ENCODE results near the gene XYLT1. TPM values are rescaled to one million over a fixed set of nuclear protein-coding genes. Genes with fewer than 3 reads are reported as not detected.
A peak's percentile ranks its signal among the peaks of the same experiment; 100 is the strongest.

The XYLT1 gene
- total RNA-seq, 3 donors from 2014 or later: 1.9 to 3.1 (median 2.3) TPM

GRCh38 chr16:17368446-17368845 is 102.3 kb downstream of the XYLT1 start:
- no peaks in the 10 kb centered on the region for H3K27me3 Mint-ChIP-seq (ENCODE audit: low read depth)
- peak overlapping the region; percentile 89 for H3K4me3 Mint-ChIP-seq
- ATAC-seq (no peak), DNase-seq (no peak)
- H3K9me3 Mint-ChIP-seq: no peaks in the 10 kb centered on the region
- no peaks in the 10 kb centered on the region for H3K36me3 Mint-ChIP-seq (ENCODE audit: insufficient read depth)
- H3K4me1 Mint-ChIP-seq (ENCODE audit: low read depth): peaks cover 94% of the 10 kb centered on the region

DNA sequence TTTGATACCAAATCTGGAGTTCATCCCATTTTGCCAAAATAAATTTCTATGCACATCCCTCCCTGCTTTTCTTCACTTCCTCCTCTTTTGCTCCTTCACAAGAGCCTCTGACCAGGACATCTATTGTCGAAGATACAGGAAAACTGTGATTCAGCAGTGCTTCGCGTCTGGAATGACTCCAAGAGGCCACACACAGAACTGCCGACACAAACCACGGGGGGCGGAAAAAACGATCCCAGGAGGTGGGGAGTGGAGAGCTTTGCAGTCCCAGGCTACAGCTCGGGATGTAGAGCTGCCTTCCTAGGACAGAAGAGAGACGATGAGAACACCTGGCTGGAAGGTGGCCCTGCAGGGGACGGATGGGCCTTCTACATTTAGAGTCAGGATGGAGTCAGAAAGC is 102.8 kb downstream of the XYLT1 start:
- Mint-ChIP-seq H3K4me3 (peak overlapping the region; percentile 20), H3K27me3 (ENCODE audit: low read depth) (no peaks in the 10 kb centered on the region), H3K4me1 (ENCODE audit: low read depth) (peaks cover 98% of the 10 kb centered on the region), H3K36me3 (ENCODE audit: insufficient read depth) (no peaks in the 10 kb centered on the region), H3K9me3 (no peaks in the 10 kb centered on the region)
- ATAC-seq: no peak
- no peak for DNase-seq

- no peak overlapping the region for H3K4me3 Mint-ChIP-seq
- H3K27me3 Mint-ChIP-seq (ENCODE audit: low read depth): no peaks in the 10 kb centered on the region
- no peaks in the 10 kb centered on the region for H3K9me3 Mint-ChIP-seq
- H3K4me1 Mint-ChIP-seq (ENCODE audit: low read depth): peaks cover 98% of the 10 kb centered on the region
- ATAC-seq (no peak), DNase-seq (no peak)
- no peaks in the 10 kb centered on the region for H3K36me3 Mint-ChIP-seq (ENCODE audit: insufficient read depth)
Observed at GRCh38 chr16:17367036-17367435, 103.7 kb downstream of the XYLT1 start.

- no peak overlapping the region for H3K4me3 Mint-ChIP-seq
- no peaks in the 10 kb centered on the region for H3K36me3 Mint-ChIP-seq (ENCODE audit: insufficient read depth)
- no peaks in the 10 kb centered on the region for H3K27me3 Mint-ChIP-seq (ENCODE audit: low read depth)
- no peak for DNase-seq
- ATAC-seq: no peak
- H3K9me3 Mint-ChIP-seq: no peaks in the 10 kb centered on the region
- H3K4me1 Mint-ChIP-seq (ENCODE audit: low read depth): peaks cover 98% of the 10 kb centered on the region
Observed at GRCh38 chr16:17366299-17366961, 104.3 kb downstream of the XYLT1 start.

DNA sequence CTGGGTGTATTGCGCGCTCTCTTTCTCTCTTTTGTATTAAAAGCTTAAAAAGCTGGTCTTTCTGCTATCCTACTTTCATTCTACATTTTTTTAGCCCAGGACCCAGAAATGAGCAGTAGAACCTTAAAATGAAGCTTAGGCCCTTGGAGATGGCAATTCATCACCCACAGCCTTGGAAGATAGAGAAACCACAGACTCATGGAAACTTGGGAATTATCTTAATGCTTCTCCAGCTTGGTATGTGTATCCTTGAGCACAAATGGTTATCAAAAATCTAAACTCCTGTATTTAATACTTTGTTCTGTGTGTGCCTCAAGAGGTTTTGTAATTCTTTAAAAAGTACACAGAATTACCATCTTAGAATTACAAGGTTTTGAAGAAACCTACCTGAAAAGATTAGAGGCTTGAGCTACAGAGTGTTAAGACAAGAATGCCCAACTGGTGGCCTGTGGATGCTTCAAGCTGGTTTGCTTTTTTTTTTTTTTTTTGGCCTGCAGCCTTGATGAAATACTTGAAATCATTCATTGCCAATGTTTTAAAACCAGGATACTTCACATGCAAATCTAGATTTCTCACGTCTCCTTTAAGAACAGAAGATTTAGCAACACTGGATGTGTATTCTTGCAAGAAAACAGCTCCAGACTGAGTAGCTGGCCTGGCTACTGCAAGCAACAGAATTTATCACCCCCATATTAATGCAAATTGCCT is 105.0 kb downstream of the XYLT1 start:
- H3K9me3 Mint-ChIP-seq: no peaks in the 10 kb centered on the region
- no peaks in the 10 kb centered on the region for H3K27me3 Mint-ChIP-seq (ENCODE audit: low read depth)
- no peaks in the 10 kb centered on the region for H3K36me3 Mint-ChIP-seq (ENCODE audit: insufficient read depth)
- DNase-seq (no peak), ATAC-seq (no peak)
- peaks cover 98% of the 10 kb centered on the region for H3K4me1 Mint-ChIP-seq (ENCODE audit: low read depth)
- H3K4me3 Mint-ChIP-seq: no peak overlapping the region

DNA sequence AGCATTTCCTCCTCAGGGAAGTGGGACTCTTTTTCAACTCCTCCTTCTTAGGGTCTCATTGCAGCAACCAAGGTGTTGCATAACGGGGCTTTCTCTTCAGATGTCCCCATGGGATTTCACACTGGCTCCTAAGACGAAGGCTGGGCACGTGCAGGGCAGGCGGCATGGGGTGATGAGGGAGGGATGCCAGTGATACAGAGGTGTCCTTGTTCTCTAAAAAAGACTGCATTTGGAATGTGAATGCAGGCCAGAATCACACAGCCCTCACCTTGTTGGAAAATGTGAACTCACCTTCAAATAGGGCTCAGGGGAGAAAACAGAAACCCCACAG is 105.6 kb downstream of the XYLT1 start:
- peaks cover 98% of the 10 kb centered on the region for H3K4me1 Mint-ChIP-seq (ENCODE audit: low read depth)
- ATAC-seq (no peak), DNase-seq (no peak)
- H3K36me3 Mint-ChIP-seq (ENCODE audit: insufficient read depth): no peaks in the 10 kb centered on the region
- H3K9me3 Mint-ChIP-seq: no peaks in the 10 kb centered on the region
- no peak overlapping the region for H3K4me3 Mint-ChIP-seq
- H3K27me3 Mint-ChIP-seq (ENCODE audit: low read depth): no peaks in the 10 kb centered on the region

- DNase-seq (peak; percentile 37), ATAC-seq (peak; percentile 80 to 87)
- no peaks in the 10 kb centered on the region for H3K36me3 Mint-ChIP-seq (ENCODE audit: insufficient read depth)
- no peaks in the 10 kb centered on the region for H3K27me3 Mint-ChIP-seq (ENCODE audit: low read depth)
- peak overlapping the region; percentile 61 for H3K4me3 Mint-ChIP-seq
- no peaks in the 10 kb centered on the region for H3K9me3 Mint-ChIP-seq
- peaks cover 98% of the 10 kb centered on the region for H3K4me1 Mint-ChIP-seq (ENCODE audit: low read depth)
Observed at GRCh38 chr16:17364319-17365210, 106.2 kb downstream of the XYLT1 start.

DNA sequence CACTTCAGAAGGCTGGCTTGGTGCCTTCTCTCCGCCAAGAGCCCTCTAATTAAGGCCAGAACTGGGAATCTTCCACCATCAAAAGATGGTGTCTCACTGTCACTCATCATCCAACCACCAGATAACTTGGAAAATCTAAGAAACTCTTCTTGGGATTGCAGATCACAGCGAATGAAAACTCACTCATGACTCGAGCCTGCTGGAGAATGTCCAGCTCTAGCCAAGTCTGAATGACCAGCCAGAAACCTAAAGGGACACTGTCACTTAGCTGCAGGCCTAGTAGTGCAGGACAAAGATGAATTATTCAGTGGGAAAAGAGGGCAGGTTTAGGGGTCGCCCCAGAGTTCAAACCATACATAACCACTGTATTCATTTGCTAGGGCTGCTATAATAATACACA is 107.8 kb downstream of the XYLT1 start:
- Mint-ChIP-seq H3K4me3 (no peak overlapping the region), H3K36me3 (ENCODE audit: insufficient read depth) (no peaks in the 10 kb centered on the region), H3K4me1 (ENCODE audit: low read depth) (peaks cover 99% of the 10 kb centered on the region), H3K27me3 (ENCODE audit: low read depth) (no peaks in the 10 kb centered on the region), H3K9me3 (no peaks in the 10 kb centered on the region)
- ATAC-seq: no peak
- DNase-seq: no peak

- DNase-seq: no peak
- peaks cover 98% of the 10 kb centered on the region for H3K4me1 Mint-ChIP-seq (ENCODE audit: low read depth)
- no peak for ATAC-seq
- H3K4me3 Mint-ChIP-seq: no peak overlapping the region
- H3K27me3 Mint-ChIP-seq (ENCODE audit: low read depth): no peaks in the 10 kb centered on the region
- H3K36me3 Mint-ChIP-seq (ENCODE audit: insufficient read depth): no peaks in the 10 kb centered on the region
- H3K9me3 Mint-ChIP-seq: no peaks in the 10 kb centered on the region
Observed at GRCh38 chr16:17362183-17362582, 108.6 kb downstream of the XYLT1 start.

DNA sequence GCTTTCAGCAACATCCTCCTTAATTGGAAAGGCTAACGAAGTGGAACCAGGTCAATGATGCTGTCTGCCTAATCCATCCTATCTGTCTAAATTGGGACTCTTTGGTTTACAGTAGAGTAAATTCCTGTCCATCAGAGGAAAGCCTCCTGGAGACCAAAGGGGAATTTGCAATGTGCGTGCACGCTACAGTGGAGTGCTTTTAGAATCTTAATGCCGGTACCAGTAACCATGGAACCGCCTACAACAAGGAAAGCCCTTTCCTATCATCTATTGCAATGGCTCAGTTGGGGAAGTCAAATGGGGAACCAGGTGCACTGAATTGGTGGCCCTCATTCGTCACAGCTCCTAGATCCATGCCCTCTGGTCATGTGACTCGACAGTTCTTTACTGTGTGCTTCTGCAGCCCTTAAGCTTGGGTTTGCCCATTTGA is 110.1 kb downstream of the XYLT1 start:
- no peak for DNase-seq
- Mint-ChIP-seq H3K9me3 (no peaks in the 10 kb centered on the region), H3K27me3 (ENCODE audit: low read depth) (no peaks in the 10 kb centered on the region), H3K4me3 (no peak overlapping the region), H3K4me1 (ENCODE audit: low read depth) (peaks cover 85% of the 10 kb centered on the region), H3K36me3 (ENCODE audit: insufficient read depth) (no peaks in the 10 kb centered on the region)
- no peak for ATAC-seq

- no peaks in the 10 kb centered on the region for H3K36me3 Mint-ChIP-seq (ENCODE audit: insufficient read depth)
- H3K4me1 Mint-ChIP-seq (ENCODE audit: low read depth): peaks cover 76% of the 10 kb centered on the region
- DNase-seq (peak; percentile 38), ATAC-seq (peak; percentile 74 to 79)
- no peaks in the 10 kb centered on the region for H3K27me3 Mint-ChIP-seq (ENCODE audit: low read depth)
- H3K9me3 Mint-ChIP-seq: no peaks in the 10 kb centered on the region
- H3K4me3 Mint-ChIP-seq: no peak overlapping the region
Observed at GRCh38 chr16:17359788-17360390, 110.9 kb downstream of the XYLT1 start.

DNA sequence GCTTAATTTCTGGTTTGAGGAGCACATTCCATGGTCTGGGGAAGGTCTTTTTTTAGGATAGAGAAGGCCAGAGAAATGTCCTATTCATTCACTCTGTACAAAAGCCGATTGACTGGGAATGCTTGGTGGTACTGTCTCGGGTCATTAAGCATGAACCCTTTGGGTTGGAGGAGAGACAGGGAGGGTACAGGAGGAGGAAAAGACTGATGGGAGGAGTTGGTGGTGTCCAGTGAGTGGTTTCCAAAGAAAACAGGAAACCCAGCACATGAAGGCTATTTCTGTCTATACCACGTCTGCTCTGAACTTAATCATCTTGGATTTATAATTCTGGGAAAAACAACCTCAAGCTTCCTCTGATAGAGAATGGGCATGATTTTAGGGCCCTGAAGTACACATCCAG is 111.9 kb downstream of the XYLT1 start:
- H3K9me3 Mint-ChIP-seq: no peaks in the 10 kb centered on the region
- no peaks in the 10 kb centered on the region for H3K36me3 Mint-ChIP-seq (ENCODE audit: insufficient read depth)
- no peaks in the 10 kb centered on the region for H3K27me3 Mint-ChIP-seq (ENCODE audit: low read depth)
- no peak overlapping the region for H3K4me3 Mint-ChIP-seq
- DNase-seq (no peak), ATAC-seq (no peak)
- H3K4me1 Mint-ChIP-seq (ENCODE audit: low read depth): peaks cover 66% of the 10 kb centered on the region

- no peaks in the 10 kb centered on the region for H3K36me3 Mint-ChIP-seq (ENCODE audit: insufficient read depth)
- H3K27me3 Mint-ChIP-seq (ENCODE audit: low read depth): no peaks in the 10 kb centered on the region
- H3K4me1 Mint-ChIP-seq (ENCODE audit: low read depth): peaks cover 65% of the 10 kb centered on the region
- no peaks in the 10 kb centered on the region for H3K9me3 Mint-ChIP-seq
- ATAC-seq (no peak), DNase-seq (no peak)
- no peak overlapping the region for H3K4me3 Mint-ChIP-seq
Observed at GRCh38 chr16:17358355-17358754, 112.4 kb downstream of the XYLT1 start.

DNA sequence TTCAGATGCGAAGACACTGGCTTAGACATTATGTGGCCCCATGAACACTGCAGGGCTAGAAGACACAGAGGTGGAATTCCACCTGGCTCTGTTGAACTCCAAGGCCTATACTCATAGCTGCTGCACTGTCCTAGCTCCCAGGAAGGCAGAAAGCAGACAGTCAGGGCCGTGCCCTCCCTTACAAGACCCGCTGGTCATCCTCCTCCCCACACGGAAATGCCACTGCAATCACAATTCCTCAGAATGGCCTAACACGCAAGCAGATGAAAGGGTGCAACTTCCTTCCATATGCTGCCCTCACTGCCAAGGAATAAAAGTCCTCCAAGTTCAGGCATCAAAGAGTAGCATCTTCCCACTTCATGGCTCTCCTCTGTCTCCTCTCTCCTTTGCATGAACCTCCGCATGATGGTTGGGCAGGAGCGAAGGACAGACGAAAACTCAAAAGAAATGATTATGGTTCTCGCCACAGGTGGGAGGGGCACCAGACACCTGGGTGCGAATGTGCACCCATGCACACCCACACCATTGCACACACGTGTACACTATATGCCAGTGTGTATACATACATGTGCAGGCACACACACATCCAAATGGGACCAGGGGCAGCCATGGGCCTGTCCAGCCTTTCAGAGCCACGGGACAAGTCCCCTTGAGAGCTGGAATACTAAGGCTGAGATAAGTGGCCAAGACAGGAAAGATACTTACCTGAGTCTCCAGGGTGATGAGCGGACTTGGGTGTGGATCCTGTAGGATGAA is 113.3 kb downstream of the XYLT1 start:
- H3K36me3 Mint-ChIP-seq (ENCODE audit: insufficient read depth): no peaks in the 10 kb centered on the region
- DNase-seq (no peak), ATAC-seq (no peak)
- H3K27me3 Mint-ChIP-seq (ENCODE audit: low read depth): no peaks in the 10 kb centered on the region
- H3K4me1 Mint-ChIP-seq (ENCODE audit: low read depth): peaks cover 60% of the 10 kb centered on the region
- H3K9me3 Mint-ChIP-seq: no peaks in the 10 kb centered on the region
- H3K4me3 Mint-ChIP-seq: no peak overlapping the region

Data from activated T-cell treated with anti-CD3 and anti-CD28 coated beads, Interleukin-2, amount 50 U/mL, for 4 hours (primary cell).